Fibroblast of pulmonary artery (primary cell): ENCODE results near the gene RPP38.

Experiments
- DNase-seq: peaks from one replicate; pipeline ENCODE4 v3.0.0-alpha.2; 2010; ENCODE audit warnings: low read depth
- H3K4me3 ChIP-seq: replicated peaks from 2 replicates; pipeline ENCODE4 v1.5.1; 2011; ENCODE audit warnings: low read depth, mild to moderate bottlenecking, control low read depth, low read length, moderate library complexity
- TF ChIP-seq, protein P1 (sequence below): IDR thresholded peaks from 2 replicates; pipeline ENCODE4 v1.5.1; 2011; ENCODE audit warnings: mild to moderate bottlenecking, control low read depth, low read length, inconsistent platforms; ENCODE audit errors: missing control alignments

The RPP38 gene

GRCh38 chr10:15122477-15123030 is 25.4 kb downstream of the RPP38 start:
- no peak for DNase-seq
- TF ChIP-seq, protein P1, sequence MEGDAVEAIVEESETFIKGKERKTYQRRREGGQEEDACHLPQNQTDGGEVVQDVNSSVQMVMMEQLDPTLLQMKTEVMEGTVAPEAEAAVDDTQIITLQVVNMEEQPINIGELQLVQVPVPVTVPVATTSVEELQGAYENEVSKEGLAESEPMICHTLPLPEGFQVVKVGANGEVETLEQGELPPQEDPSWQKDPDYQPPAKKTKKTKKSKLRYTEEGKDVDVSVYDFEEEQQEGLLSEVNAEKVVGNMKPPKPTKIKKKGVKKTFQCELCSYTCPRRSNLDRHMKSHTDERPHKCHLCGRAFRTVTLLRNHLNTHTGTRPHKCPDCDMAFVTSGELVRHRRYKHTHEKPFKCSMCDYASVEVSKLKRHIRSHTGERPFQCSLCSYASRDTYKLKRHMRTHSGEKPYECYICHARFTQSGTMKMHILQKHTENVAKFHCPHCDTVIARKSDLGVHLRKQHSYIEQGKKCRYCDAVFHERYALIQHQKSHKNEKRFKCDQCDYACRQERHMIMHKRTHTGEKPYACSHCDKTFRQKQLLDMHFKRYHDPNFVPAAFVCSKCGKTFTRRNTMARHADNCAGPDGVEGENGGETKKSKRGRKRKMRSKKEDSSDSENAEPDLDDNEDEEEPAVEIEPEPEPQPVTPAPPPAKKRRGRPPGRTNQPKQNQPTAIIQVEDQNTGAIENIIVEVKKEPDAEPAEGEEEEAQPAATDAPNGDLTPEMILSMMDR: no peak
- H3K4me3 ChIP-seq: no peak overlapping the region

GRCh38 chr10:15123749-15124184 is 26.6 kb downstream of the RPP38 start:
- TF ChIP-seq, protein P1: no peak
- no peak overlapping the region for H3K4me3 ChIP-seq
- DNase-seq: peak; percentile 81

GRCh38 chr10:15124190-15124589 is 27.0 kb downstream of the RPP38 start:
- TF ChIP-seq, protein P1: no peak
- DNase-seq: no peak
- H3K4me3 ChIP-seq: no peak overlapping the region

GRCh38 chr10:15124908-15125307 is 27.8 kb downstream of the RPP38 start:
- no peak overlapping the region for H3K4me3 ChIP-seq
- TF ChIP-seq, protein P1: no peak
- DNase-seq: no peak

DNA sequence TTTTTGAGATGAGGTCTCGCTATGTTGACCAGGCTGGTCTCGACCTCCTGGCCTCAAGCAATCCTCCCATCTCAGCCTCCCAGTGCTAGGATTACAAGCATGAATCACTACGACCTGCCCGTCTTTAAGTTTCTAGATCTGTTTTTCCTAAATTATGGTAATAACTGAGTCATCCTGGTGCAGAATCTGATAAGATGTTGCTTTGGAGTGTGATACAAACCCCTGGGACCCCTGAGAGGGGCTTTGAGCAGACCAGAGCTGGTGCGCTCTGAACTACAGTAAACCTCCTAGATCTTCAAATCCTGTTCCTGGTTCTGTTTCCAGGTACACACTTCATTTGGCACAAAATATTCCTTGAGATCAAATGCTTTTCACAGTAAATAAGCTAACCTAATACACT is 34.2 kb downstream of the RPP38 start:
- H3K4me3 ChIP-seq: no peak overlapping the region
- TF ChIP-seq, protein P1: no peak
- no peak for DNase-seq

DNA sequence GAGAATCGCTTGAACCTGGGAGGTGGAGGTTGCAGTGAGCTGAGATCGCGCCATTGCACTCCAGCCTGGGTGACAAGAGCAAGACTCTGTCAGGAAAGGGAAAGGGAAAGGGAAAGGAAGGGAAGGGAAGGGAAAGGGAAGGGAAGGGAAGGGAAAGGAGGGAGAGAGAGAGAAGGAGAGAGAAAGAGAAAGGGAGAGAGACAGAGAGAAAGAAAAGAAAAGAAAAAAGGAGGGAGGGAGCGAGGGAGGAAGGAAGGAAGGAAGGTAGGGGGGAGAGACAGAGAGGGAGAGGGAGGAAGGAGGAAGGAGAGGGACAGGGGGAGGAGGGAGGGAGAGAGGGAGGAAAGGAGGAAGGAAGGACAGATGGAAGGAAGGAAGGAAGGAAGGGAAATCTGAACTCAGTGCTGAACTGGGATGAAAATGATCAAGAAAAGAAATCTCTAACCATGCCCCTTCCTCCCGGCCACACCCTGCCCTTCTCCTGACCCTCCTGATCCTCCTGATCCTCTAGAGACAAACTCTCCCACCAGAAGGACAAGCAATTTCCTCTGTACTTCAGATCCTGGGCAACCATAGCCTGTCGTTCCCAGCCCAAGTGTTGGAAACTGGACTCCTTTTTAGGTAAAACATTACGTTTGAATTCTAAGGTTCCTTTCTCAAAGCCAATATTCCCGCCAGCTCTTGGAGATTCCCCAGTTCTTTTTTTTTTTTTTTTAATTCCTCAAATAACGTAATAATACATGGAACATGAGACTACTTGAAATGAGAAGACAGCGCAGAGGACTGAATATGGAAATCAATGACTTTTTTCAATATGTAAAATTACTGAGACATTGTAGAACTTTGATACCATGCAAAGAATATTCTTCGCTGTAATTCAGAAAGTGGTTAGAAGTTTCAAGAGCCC is 39.2 kb downstream of the RPP38 start:
- TF ChIP-seq, protein P1: no peak
- DNase-seq: no peak
- H3K4me3 ChIP-seq: no peak overlapping the region

DNA sequence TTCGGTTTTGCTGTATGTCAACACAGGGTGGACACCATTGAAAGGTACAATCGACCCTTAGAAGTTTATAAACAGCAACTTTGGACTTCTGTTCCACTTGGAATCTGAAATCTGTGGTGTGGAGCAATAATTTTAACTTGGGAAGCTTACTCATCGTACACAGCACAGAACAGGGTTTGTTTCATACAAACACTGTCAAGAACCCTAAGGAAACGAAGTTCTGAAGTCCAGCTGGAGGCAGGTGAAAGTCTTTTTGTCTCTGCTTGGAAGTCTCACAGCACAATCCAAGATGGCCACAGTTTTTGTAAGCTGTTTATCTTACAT is 39.8 kb downstream of the RPP38 start:
- TF ChIP-seq, protein P1: no peak
- DNase-seq: peak; percentile 44
- no peak overlapping the region for H3K4me3 ChIP-seq
